Measurements from ENCODE around the gene SPG11. TPM values are rescaled to one million over a fixed set of nuclear protein-coding genes. Genes with fewer than 3 reads are reported as not detected.
A peak's percentile ranks its signal among the peaks of the same experiment; 100 is the strongest.

SPG11 gene
- total and polyA plus RNA-seq, 2 of the 13 experiments (the other 11 are each of a cell fraction or from before 2014, with no cell fraction given) = 31.5 to 40.7 TPM

GRCh38 chr15:44536962-44537734, 126.3 kb downstream of the SPG11 start, which contains the start of gene EIF3J (continued):
- TF ChIP-seq, protein P1, sequence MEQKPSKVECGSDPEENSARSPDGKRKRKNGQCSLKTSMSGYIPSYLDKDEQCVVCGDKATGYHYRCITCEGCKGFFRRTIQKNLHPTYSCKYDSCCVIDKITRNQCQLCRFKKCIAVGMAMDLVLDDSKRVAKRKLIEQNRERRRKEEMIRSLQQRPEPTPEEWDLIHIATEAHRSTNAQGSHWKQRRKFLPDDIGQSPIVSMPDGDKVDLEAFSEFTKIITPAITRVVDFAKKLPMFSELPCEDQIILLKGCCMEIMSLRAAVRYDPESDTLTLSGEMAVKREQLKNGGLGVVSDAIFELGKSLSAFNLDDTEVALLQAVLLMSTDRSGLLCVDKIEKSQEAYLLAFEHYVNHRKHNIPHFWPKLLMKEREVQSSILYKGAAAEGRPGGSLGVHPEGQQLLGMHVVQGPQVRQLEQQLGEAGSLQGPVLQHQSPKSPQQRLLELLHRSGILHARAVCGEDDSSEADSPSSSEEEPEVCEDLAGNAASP (CRISPR knock-in tag; IDR thresholded peaks at IDR 0.05; ENCODE audit: borderline replicate concordance) = no peak
- TF ChIP-seq AFF4 (CRISPR knock-in tag; IDR thresholded peaks at IDR 0.05) = no peak
- TF ChIP-seq HOXA3 (CRISPR knock-in tag; IDR thresholded peaks at IDR 0.05) = peak; percentile 32
- no peak for TF ChIP-seq NONO (IDR thresholded peaks at IDR 0.05)
- TF ChIP-seq NONO (CRISPR knock-in tag; conservative IDR thresholded peaks at IDR 0.05) = peak; percentile 46
- peak; percentile 29; the same call in 1 of the 2 replicates for TF ChIP-seq ZNF879 (CRISPR knock-in tag; IDR thresholded peaks at IDR 0.05)
- TF ChIP-seq CCDC6 (CRISPR knock-in tag; IDR thresholded peaks at IDR 0.05) = peak; percentile 87
- TF ChIP-seq KLF12 (CRISPR knock-in tag; IDR thresholded peaks at IDR 0.05; ENCODE audit: borderline replicate concordance) = no peak
- TF ChIP-seq, protein P2, sequence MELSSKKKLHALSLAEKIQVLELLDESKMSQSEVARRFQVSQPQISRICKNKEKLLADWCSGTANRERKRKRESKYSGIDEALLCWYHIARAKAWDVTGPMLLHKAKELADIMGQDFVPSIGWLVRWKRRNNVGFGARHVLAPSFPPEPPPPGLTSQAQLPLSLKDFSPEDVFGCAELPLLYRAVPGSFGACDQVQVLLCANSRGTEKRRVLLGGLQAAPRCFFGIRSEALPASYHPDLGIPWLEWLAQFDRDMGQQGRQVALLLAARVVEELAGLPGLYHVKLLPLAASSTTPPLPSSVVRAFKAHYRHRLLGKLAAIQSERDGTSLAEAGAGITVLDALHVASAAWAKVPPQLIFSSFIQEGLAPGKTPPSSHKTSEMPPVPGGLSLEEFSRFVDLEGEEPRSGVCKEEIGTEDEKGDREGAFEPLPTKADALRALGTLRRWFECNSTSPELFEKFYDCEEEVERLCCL (CRISPR knock-in tag; IDR thresholded peaks at IDR 0.05; ENCODE audit: borderline replicate concordance) = no peak
- TF ChIP-seq ZNF567 (CRISPR knock-in tag; IDR thresholded peaks at IDR 0.05; ENCODE audit: borderline replicate concordance) = peak; percentile 90; the same call in 1 of the 2 replicates
- TF ChIP-seq NFE2 (CRISPR knock-in tag; IDR thresholded peaks at IDR 0.05) = no peak
- TF ChIP-seq, protein P3, sequence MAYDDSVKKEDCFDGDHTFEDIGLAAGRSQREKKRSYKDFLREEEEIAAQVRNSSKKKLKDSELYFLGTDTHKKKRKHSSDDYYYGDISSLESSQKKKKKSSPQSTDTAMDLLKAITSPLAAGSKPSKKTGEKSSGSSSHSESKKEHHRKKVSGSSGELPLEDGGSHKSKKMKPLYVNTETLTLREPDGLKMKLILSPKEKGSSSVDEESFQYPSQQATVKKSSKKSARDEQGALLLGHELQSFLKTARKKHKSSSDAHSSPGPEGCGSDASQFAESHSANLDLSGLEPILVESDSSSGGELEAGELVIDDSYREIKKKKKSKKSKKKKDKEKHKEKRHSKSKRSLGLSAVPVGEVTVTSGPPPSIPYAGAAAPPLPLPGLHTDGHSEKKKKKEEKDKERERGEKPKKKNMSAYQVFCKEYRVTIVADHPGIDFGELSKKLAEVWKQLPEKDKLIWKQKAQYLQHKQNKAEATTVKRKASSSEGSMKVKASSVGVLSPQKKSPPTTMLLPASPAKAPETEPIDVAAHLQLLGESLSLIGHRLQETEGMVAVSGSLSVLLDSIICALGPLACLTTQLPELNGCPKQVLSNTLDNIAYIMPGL (CRISPR knock-in tag; IDR thresholded peaks at IDR 0.05; ENCODE audit: borderline replicate concordance in 1 of 2, low read depth in 1 of 2) = peak; percentile 37 to 81; a peak in 3 of 4 replicates
- peak; percentile 69; the same call in 1 of the 2 replicates for TF ChIP-seq ZNF749 (CRISPR knock-in tag; IDR thresholded peaks at IDR 0.05; ENCODE audit: borderline replicate concordance)
- TF ChIP-seq NKX3-1 (CRISPR knock-in tag; IDR thresholded peaks at IDR 0.05) = no peak
- TF ChIP-seq, protein P4, sequence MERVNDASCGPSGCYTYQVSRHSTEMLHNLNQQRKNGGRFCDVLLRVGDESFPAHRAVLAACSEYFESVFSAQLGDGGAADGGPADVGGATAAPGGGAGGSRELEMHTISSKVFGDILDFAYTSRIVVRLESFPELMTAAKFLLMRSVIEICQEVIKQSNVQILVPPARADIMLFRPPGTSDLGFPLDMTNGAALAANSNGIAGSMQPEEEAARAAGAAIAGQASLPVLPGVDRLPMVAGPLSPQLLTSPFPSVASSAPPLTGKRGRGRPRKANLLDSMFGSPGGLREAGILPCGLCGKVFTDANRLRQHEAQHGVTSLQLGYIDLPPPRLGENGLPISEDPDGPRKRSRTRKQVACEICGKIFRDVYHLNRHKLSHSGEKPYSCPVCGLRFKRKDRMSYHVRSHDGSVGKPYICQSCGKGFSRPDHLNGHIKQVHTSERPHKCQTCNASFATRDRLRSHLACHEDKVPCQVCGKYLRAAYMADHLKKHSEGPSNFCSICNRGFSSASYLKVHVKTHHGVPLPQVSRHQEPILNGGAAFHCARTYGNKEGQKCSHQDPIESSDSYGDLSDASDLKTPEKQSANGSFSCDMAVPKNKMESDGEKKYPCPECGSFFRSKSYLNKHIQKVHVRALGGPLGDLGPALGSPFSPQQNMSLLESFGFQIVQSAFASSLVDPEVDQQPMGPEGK (CRISPR knock-in tag; IDR thresholded peaks at IDR 0.05) = no peak
